HFFc6 (cell line): ENCODE results near the gene PILRA. TPM values are rescaled to one million over a fixed set of nuclear protein-coding genes. Genes with fewer than 3 reads are reported as not detected.

Experiments
- DNase-seq: peaks from one replicate; pipeline ENCODE4 v3.0.0-alpha.2; 2018
- H3K27ac Mint-ChIP-seq: 2 replicates; pipeline ENCODE4 v1.8.0; 2020; ENCODE audit warnings: mild to moderate bottlenecking, mixed read lengths
- H3K27me3 Mint-ChIP-seq: 2 replicates; pipeline ENCODE4 v1.8.0; 2021; ENCODE audit warnings: mild to moderate bottlenecking, moderate library complexity, mixed read lengths; ENCODE audit not compliant: insufficient read depth
- H3K36me3 Mint-ChIP-seq: 2 replicates; pipeline ENCODE4 v1.8.0; 2021; ENCODE audit warnings: low read depth, mixed read lengths
- H3K4me1 Mint-ChIP-seq: 2 replicates; pipeline ENCODE4 v1.8.0; 2020; ENCODE audit warnings: low read depth, mixed read lengths
- H3K4me3 Mint-ChIP-seq: 2 replicates; pipeline ENCODE4 v1.8.0; 2020; ENCODE audit warnings: mild to moderate bottlenecking, moderate library complexity, mixed read lengths
- H3K9me3 Mint-ChIP-seq: 2 replicates; pipeline ENCODE4 v1.8.0; 2020; ENCODE audit warnings: mild to moderate bottlenecking, mixed read lengths
- CTCF ChIP-seq: fragments of 200-600 bp; sonication (generic); IDR thresholded peaks from 2 replicates; pipeline ENCODE4 v1.5.0; 2021; ENCODE audit warnings: antibody characterized with exemption, mild to moderate bottlenecking
- total RNA-seq, 6 experiments: library from RNA; stranded (reverse); fragmentation: NEBNext Ultra II Directional; extraction: Animal tissue kit (Norgen Biotek cat#: 25700); gene quantifications; 2 replicates in 1 of 6; 3 replicates in 5 of 6; pipeline ENCODE4 v1.2.3, GENCODE V29; 2021

PILRA gene
- total RNA-seq, 6 experiments from 2014 or later, result 0.30 to 0.34 (median 0.31) TPM; not detected in 2

DNA sequence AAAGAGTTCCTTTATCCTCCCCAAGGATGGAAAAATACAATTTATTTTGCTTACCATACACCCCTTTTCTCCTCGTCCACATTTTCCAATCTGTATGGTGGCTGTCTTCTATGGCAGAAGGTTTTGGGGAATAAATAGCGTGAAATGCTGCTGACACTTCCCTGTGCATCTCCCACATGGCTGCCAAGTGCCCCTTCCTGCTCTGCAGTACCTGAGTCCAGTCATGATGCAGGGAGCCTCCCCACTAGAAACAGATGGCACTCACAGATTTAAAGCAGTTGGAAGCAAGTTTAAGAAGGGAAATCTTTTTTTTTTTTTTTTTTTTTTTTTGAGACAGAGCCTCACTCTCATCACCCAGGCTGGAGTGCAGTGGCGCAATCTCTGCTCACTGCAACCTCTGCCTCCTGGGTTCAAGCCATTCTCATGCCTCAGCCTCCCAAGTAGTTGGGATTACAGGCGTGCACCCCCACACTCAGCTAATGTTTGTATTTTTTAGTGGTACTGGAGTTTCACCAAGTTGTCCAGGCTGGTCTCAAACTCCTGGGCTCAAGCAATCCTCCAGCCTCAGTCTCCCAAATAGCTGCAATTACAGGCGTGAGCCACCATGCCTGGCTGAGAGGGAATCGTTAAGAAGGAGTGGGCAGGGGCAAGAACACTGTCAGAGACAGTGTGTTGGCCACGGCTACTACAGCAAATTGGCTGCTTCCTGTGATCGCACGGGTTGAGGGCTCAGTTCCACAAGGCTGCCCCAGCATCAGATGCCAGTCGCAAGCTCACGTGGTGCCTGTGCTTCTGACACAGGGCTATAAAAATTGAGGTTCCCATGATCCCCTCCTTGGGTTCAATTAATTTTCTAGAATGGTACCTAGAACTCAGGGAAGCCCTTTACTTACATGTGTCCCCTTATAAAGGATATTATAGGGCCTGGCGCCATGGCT is 5.3 kb upstream of the PILRA start:
- Mint-ChIP-seq H3K36me3 (peaks cover 27% of the 10 kb centered on the region), H3K27me3 (peaks cover 2% of the 10 kb centered on the region; the same call in 1 of the 2 replicates), H3K4me3 (no peak overlapping the region), H3K27ac (no peak overlapping the region), H3K9me3 (no peaks in the 10 kb centered on the region), H3K4me1 (no peaks in the 10 kb centered on the region; the same call in 1 of the 2 replicates)
- DNase-seq, result no peak
- no peak for TF ChIP-seq CTCF

- Mint-ChIP-seq H3K4me3 (no peak overlapping the region), H3K27me3 (peaks cover 2% of the 10 kb centered on the region; the same call in 1 of the 2 replicates), H3K36me3 (peaks cover 15% of the 10 kb centered on the region; the same call in 1 of the 2 replicates), H3K4me1 (no peaks in the 10 kb centered on the region; the same call in 1 of the 2 replicates), H3K27ac (no peak overlapping the region), H3K9me3 (no peaks in the 10 kb centered on the region)
- no peak for TF ChIP-seq CTCF
- no peak for DNase-seq
Observed at GRCh38 chr7:100369105-100369504, 4.2 kb upstream of the PILRA start.

GRCh38 chr7:100370303-100370702 is 3.0 kb upstream of the PILRA start:
- Mint-ChIP-seq H3K27ac (no peak overlapping the region), H3K9me3 (no peaks in the 10 kb centered on the region), H3K4me1 (no peaks in the 10 kb centered on the region; the same call in 1 of the 2 replicates), H3K27me3 (peaks cover 4% of the 10 kb centered on the region; the same call in 1 of the 2 replicates), H3K36me3 (peaks cover 7% of the 10 kb centered on the region; the same call in 1 of the 2 replicates), H3K4me3 (no peak overlapping the region)
- no peak for TF ChIP-seq CTCF
- no peak for DNase-seq

DNA sequence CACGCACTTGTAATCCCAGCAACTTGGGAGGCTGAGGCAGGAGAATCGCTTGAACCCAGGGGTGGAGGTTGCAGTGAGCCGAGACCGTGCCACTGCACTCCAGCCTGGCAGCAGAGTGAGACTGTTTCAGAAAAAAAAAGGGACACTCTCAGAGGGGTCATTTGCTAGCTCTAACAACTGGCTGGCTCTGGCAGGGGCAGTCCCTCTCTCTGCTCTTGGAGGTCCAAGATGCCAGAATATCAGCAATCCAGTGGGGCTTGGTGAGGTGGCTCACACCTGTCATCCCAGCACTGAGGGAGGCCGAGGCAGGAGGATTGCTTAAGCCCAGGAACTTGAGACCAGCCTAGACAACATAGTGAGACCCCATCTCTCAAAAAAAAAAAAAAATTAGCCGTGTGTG is 2.5 kb upstream of the PILRA start:
- no peaks in the 10 kb centered on the region; the same call in 1 of the 2 replicates for H3K4me1 Mint-ChIP-seq
- no peak for DNase-seq
- peaks cover 6% of the 10 kb centered on the region for H3K27me3 Mint-ChIP-seq
- peaks cover 4% of the 10 kb centered on the region; the same call in 1 of the 2 replicates for H3K36me3 Mint-ChIP-seq
- no peak for TF ChIP-seq CTCF
- no peak overlapping the region for H3K4me3 Mint-ChIP-seq
- H3K9me3 Mint-ChIP-seq, result no peaks in the 10 kb centered on the region
- no peak overlapping the region for H3K27ac Mint-ChIP-seq

GRCh38 chr7:100371561-100372171 is 1.6 kb upstream of the PILRA start:
- TF ChIP-seq CTCF, result no peak

More at GRCh38 chr7:100371561-100372171, 1.6 kb upstream of the PILRA start:
- DNase-seq, result no peak
- Mint-ChIP-seq H3K27ac (peak overlapping the region; percentile 70), H3K36me3 (no peaks in the 10 kb centered on the region), H3K27me3 (peaks cover 6% of the 10 kb centered on the region), H3K9me3 (no peaks in the 10 kb centered on the region), H3K4me3 (no peak overlapping the region), H3K4me1 (no peaks in the 10 kb centered on the region; the same call in 1 of the 2 replicates)
